ENCODE results near the gene DYNLL1. TPM values are rescaled to one million over a fixed set of nuclear protein-coding genes. Genes with fewer than 3 reads are reported as not detected.
A peak's percentile ranks its signal among the peaks of the same experiment; 100 is the strongest.
"Not testable (repeated sequence)": the region's sequence is repeated elsewhere in the genome, so short reads cannot be mapped to it uniquely, and the experiment has no call there.

The DYNLL1 gene
- total RNA-seq = 100 to 1,000 TPM in 6 of 7 donors, 10 to 100 TPM in 1; 92.9 to 317 (median 256) TPM
- polyA plus RNA-seq = 100 to 1,000 TPM; 249 to 522 TPM
- long read RNA-seq, donor 1, transcript DYNLL1-201 (3 exons, 720 nt) = major isoform, 14 of 31 reads
- long read RNA-seq, donor 1, partial matches to known transcripts = 0 of 31 reads
- long read RNA-seq, donor 1, other reads (novel, unspliced or antisense) = 10 of 31 reads
- long read RNA-seq, donor 2, transcript DYNLL1-210 (1 exons, 670 nt) = minor isoform, 26 of 288 reads
- long read RNA-seq, donor 2, transcript DYNLL1-207 (2 exons, 719 nt) = minor isoform, 15 of 288 reads
- long read RNA-seq, donor 2, transcript DYNLL1-201 (3 exons, 720 nt) = major isoform, 228 of 288 reads
- long read RNA-seq, donor 2, transcript DYNLL1-202 (3 exons, 697 nt) = minor isoform, 11 of 288 reads
- long read RNA-seq, donor 2, partial matches to known transcripts = 0 of 288 reads
- long read RNA-seq, donor 2, other reads (novel, unspliced or antisense) = 0 of 288 reads
- long read RNA-seq, donor 3, transcript DYNLL1-202 (3 exons, 697 nt) = minor isoform, 7 of 60 reads
- long read RNA-seq, donor 3, transcript DYNLL1-201 (3 exons, 720 nt) = major isoform, 33 of 60 reads
- long read RNA-seq, donor 3, transcript DYNLL1-210 (1 exons, 670 nt) = minor isoform, 12 of 60 reads
- long read RNA-seq, donor 3, partial matches to known transcripts = 0 of 60 reads
- long read RNA-seq, donor 3, other reads (novel, unspliced or antisense) = 0 of 60 reads

- Histone ChIP-seq H3K4me3 (peak within 1 kb of the TSS; percentile 97), H3K27ac (peak within 1 kb of the TSS; percentile 60 to 83), H3K9me3 (no peaks in the 10 kb centered on the region), H3K36me3 (no peaks in the 10 kb centered on the region), H3K27me3 (no peaks in the 10 kb centered on the region), H3K4me1 (ENCODE audit: insufficient read depth) (peaks cover 5% of the 10 kb centered on the region)
- DNase-seq = peak; percentile 96 to 98 (median 98)
- TF ChIP-seq POLR2A (IDR thresholded peaks at IDR 0.05) = peak; percentile 83
- TF ChIP-seq, protein P1, sequence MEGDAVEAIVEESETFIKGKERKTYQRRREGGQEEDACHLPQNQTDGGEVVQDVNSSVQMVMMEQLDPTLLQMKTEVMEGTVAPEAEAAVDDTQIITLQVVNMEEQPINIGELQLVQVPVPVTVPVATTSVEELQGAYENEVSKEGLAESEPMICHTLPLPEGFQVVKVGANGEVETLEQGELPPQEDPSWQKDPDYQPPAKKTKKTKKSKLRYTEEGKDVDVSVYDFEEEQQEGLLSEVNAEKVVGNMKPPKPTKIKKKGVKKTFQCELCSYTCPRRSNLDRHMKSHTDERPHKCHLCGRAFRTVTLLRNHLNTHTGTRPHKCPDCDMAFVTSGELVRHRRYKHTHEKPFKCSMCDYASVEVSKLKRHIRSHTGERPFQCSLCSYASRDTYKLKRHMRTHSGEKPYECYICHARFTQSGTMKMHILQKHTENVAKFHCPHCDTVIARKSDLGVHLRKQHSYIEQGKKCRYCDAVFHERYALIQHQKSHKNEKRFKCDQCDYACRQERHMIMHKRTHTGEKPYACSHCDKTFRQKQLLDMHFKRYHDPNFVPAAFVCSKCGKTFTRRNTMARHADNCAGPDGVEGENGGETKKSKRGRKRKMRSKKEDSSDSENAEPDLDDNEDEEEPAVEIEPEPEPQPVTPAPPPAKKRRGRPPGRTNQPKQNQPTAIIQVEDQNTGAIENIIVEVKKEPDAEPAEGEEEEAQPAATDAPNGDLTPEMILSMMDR (IDR thresholded peaks at IDR 0.05) = peak in 2 of 3 donors; percentile 13 to 24
- peak; percentile 86 for TF ChIP-seq EP300 (IDR thresholded peaks at IDR 0.05)
- intact Hi-C loops (cut with DNase I) = no loop called here
- 0 to 1% (median 0%) methylated on average over 42 to 53 of the region's 53 CpGs for WGBS, 3 donors
Observed at GRCh38 chr12:120495731-120496412, at the start of gene DYNLL1. Gene DYNLL1, plus strand, starts transcription at chr12:120496113. Its CDS starts 309 bp downstream, at chr12:120496422.

DNA sequence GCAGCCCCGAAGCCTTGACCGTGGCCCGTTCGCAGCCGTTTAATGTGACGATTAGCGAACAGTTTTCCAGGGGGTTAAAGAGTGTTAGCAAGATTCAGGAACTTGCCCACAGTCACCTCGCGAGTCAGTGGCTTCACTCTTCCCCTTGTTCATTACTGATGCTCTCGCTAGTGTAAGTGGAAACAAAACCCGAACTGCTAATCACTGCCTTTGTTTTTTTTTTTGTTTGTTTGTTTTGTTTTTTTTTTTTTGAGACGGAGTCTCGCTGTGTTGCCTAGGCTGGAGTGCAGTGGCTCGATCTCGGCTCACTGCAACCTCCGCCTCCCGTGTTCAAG, 49.1 kb upstream of the DYNLL1 start:
- DNase-seq; intact Hi-C loops (cut with DNase I); H3K27me3 ChIP-seq; H3K4me1 ChIP-seq (ENCODE audit: insufficient read depth); H3K36me3 ChIP-seq; H3K9me3 ChIP-seq: not testable (repeated sequence)
- Histone ChIP-seq H3K4me3 (peak overlapping the region; percentile 82), H3K27ac (peak overlapping the region; percentile 56 to 63)
- 3 to 7% (median 5%) methylated on average over 17 of the region's 17 CpGs for WGBS, 3 donors

GRCh38 chr12:120447992-120448391, 47.9 kb upstream of the DYNLL1 start:
- intact Hi-C loops (cut with DNase I) = no loop called here
- WGBS, 3 donors = 87 to 93% (median 91%) methylated on average over 4 of the region's 4 CpGs
- H3K4me1 ChIP-seq (ENCODE audit: insufficient read depth) = peaks cover 4% of the 10 kb centered on the region

GRCh38 chr12:120452524-120452923, 43.4 kb upstream of the DYNLL1 start:
- H3K27ac ChIP-seq; H3K27me3 ChIP-seq; intact Hi-C loops (cut with DNase I); H3K4me3 ChIP-seq; DNase-seq; H3K36me3 ChIP-seq; H3K4me1 ChIP-seq (ENCODE audit: insufficient read depth); H3K9me3 ChIP-seq: not testable (repeated sequence)
- 76 to 83% (median 82%) methylated on average over 5 of the region's 5 CpGs for WGBS, 3 donors

More at GRCh38 chr12:120447992-120448391, 47.9 kb upstream of the DYNLL1 start:
- Histone ChIP-seq H3K27ac (no peak overlapping the region), H3K4me3 (no peak overlapping the region), H3K9me3 (no peaks in the 10 kb centered on the region), H3K36me3 (no peaks in the 10 kb centered on the region), H3K27me3 (no peaks in the 10 kb centered on the region)
- no peak for DNase-seq
- TF ChIP-seq EP300 (IDR thresholded peaks at IDR 0.05) = no peak
- TF ChIP-seq, protein P1 (IDR thresholded peaks at IDR 0.05) = no peak
- TF ChIP-seq POLR2A (IDR thresholded peaks at IDR 0.05) = no peak

DNA sequence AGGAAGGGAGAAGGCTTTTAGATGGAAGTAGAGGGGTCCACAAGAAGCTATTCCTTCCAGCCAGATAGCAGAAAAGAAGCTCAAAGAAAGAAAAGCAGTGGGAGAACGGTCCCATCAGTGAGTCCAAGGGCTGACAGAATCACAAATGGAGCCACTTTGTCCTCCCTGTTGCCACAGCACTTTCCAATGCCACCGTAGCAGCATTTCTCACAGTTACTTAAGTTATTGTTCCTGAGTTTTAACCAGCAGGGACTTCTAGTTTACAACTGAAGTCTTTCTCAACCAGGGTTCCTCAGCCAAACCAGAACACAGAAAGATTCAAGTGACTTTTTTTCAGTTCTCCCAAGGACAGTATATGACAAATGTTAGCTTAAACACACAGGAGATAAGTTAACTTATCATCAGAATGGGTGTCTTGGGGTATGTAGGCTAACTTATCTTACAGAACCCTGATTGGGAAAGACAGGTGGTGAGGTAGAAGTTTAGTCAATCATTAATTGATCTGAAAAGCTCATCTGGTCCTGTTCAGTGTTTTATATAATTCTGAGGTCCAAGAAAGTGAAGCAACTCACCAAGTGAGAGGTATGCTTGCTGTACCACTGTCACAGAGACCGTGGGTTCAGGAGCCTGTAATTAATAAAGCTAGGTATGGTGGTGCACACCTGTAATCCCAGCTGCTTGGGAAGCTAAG, 42.7 kb upstream of the DYNLL1 start:
- Histone ChIP-seq H3K9me3 (no peaks in the 10 kb centered on the region), H3K27me3 (no peaks in the 10 kb centered on the region), H3K27ac (no peak overlapping the region), H3K36me3 (no peaks in the 10 kb centered on the region), H3K4me3 (no peak overlapping the region), H3K4me1 (ENCODE audit: insufficient read depth) (no peaks in the 10 kb centered on the region)
- WGBS, 3 donors = 89 to 93% (median 90%) methylated on average over 3 of the region's 3 CpGs
- DNase-seq = no peak
- intact Hi-C loops (cut with DNase I) = no loop called here
- TF ChIP-seq EP300 (IDR thresholded peaks at IDR 0.05) = no peak
- TF ChIP-seq, protein P1 (IDR thresholded peaks at IDR 0.05) = no peak
- no peak for TF ChIP-seq POLR2A (IDR thresholded peaks at IDR 0.05)
